Ectodermal cell (in vitro differentiated cells): ENCODE data around the gene RTN1.
"Not testable (repeated sequence)": the region's sequence is repeated elsewhere in the genome, so short reads cannot be mapped to it uniquely, and the experiment has no call there.

Experiments used
- H3K27ac ChIP-seq: 2 replicates; pipeline ENCODE4 v1.7.0; 2013; ENCODE audit warnings: mild to moderate bottlenecking, low read depth, low read length; ENCODE audit not compliant: insufficient read depth, poor library complexity, severe bottlenecking
- H3K27me3 ChIP-seq: 2 replicates; pipeline ENCODE4 v1.7.0; 2013; ENCODE audit warnings: mild to moderate bottlenecking, low read length; ENCODE audit not compliant: insufficient read depth, control insufficient read depth, poor library complexity, severe bottlenecking
- H3K36me3 ChIP-seq: one replicate; pipeline ENCODE4 v1.7.0; 2013; ENCODE audit warnings: low read length; ENCODE audit not compliant: control insufficient read depth, insufficient read depth
- H3K4me1 ChIP-seq: one replicate; pipeline ENCODE4 v1.7.0; 2013; ENCODE audit warnings: low read length; ENCODE audit not compliant: control insufficient read depth, insufficient read depth
- H3K4me3 ChIP-seq: 2 replicates; pipeline ENCODE4 v1.7.0; 2013; ENCODE audit warnings: low read depth, low read length, control low read depth; ENCODE audit not compliant: insufficient read depth
- H3K9me3 ChIP-seq: 2 replicates; pipeline ENCODE4 v1.7.0; 2013; ENCODE audit warnings: mild to moderate bottlenecking, low read length, moderate library complexity; ENCODE audit not compliant: control insufficient read depth
- WGBS, 2 experiments: methylation state at CpG; one replicate each; pipeline ENCODE4 v1.1.7; 2013; ENCODE audit warnings: missing lambda C conversion rate in 2 of 2; 5-methylcytosine and 5-hydroxymethylcytosine counted together

Gene RTN1

DNA sequence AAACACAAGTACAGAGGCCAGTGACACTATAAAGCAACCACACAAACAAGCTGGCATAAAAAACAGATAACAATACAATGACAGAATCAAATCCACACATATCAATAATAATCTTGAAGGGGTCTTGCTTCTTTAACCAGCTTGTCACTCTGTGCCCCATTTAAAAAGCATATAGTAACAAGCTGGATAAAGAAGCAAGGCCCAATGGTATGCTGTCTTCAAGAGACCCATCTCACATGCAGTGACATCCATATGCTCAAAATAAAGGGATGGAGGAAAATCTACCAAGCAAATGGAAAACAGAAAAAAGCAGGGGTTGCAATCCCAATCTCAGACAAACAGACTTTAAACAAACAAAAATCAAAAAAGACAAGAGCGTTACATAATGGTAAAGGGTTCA, 223.7 kb downstream of the RTN1 start:
- not testable (repeated sequence) for H3K9me3 ChIP-seq, H3K4me1 ChIP-seq, H3K27me3 ChIP-seq, H3K36me3 ChIP-seq, H3K27ac ChIP-seq, H3K4me3 ChIP-seq
- WGBS, 2 experiments: 94 to 100% methylated on average over 1 of the region's 1 CpG

DNA sequence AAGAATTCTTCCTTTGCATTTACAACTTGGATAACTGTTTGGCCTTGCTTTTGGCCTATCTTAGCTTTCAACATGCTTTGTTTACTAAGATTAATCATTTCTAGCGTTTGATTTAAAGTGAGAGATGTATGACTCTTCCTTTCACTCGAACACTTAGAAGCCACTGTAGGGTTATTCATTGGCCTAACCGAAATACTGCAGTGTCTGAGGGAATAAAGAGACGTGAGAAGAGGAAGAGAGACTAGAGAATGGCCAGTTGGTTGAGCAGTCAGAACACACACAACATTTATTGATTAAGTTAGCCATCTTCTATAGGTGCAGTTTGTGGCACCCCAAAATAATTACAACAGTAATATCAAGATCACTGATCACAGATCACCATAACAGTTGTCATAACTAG, 231.7 kb downstream of the RTN1 start:
- Histone ChIP-seq H3K9me3 (no peaks in the 10 kb centered on the region), H3K36me3 (no peaks in the 10 kb centered on the region), H3K4me1 (no peaks in the 10 kb centered on the region), H3K27me3 (no peaks in the 10 kb centered on the region), H3K27ac (no peak overlapping the region), H3K4me3 (no peak overlapping the region)
- WGBS, 2 experiments: 94 to 98% methylated on average over 4 of the region's 4 CpGs

- WGBS, 2 experiments: 92 to 93% methylated on average over 1 of the region's 2 CpGs
- Histone ChIP-seq H3K27me3 (peaks cover 25% of the 10 kb centered on the region), H3K4me3 (no peak overlapping the region), H3K36me3 (no peaks in the 10 kb centered on the region), H3K27ac (no peak overlapping the region), H3K4me1 (peaks cover 4% of the 10 kb centered on the region), H3K9me3 (no peaks in the 10 kb centered on the region)
Measured at GRCh38 chr14:59634617-59635016, 236.0 kb downstream of the RTN1 start.

DNA sequence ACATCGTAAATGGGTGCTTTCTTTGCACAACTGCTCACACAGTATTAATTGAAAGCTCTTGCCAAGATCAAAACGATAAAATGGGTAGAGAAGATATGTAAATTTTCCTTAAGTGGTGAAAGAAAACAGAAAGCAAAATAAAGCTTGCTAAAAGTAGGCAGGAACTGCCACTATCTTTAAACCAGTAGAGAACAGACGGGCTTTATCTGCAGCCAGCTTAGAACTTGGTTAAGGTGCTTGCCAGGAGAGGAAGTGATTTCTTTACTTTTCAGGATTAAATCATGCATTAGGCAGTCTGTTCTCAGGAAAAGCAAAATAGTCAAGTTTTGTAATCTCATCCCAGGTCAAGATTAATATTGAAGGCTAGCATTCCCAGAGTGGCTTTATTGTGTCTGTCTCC, 237.1 kb downstream of the RTN1 start:
- no peaks in the 10 kb centered on the region for H3K36me3 ChIP-seq
- no peak overlapping the region for H3K27ac ChIP-seq
- H3K27me3 ChIP-seq: peaks cover 33% of the 10 kb centered on the region
- H3K9me3 ChIP-seq: no peaks in the 10 kb centered on the region
- 81 to 83% methylated on average over 2 to 3 of the region's 3 CpGs for WGBS, 2 experiments
- no peak overlapping the region for H3K4me3 ChIP-seq
- peaks cover 4% of the 10 kb centered on the region for H3K4me1 ChIP-seq

DNA sequence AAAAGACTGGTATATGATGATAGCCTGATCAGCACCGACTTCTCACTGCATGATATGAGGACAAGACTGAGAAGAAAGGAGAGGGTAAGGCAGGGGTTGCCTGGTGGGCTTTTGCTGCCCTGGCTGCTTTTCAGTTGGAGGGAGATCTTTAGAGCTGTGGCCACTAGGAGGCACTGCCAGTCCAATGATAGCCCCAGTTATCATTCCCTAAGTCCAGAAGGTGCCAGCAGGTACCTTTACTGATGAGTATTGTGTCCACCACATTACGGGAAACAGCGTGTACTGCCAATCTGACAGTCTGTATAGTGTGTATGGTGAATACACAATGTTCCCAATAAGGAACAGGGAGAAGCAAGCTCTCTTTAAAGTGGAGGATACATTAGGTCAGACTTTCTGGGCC, 238.2 kb downstream of the RTN1 start:
- no peak overlapping the region for H3K4me3 ChIP-seq
- peaks cover 38% of the 10 kb centered on the region for H3K27me3 ChIP-seq
- H3K4me1 ChIP-seq: peaks cover 4% of the 10 kb centered on the region
- WGBS, 2 experiments: 61 to 64% methylated on average over 3 of the region's 3 CpGs
- H3K9me3 ChIP-seq: no peaks in the 10 kb centered on the region
- H3K36me3 ChIP-seq: no peaks in the 10 kb centered on the region
- H3K27ac ChIP-seq: no peak overlapping the region

GRCh38 chr14:59631237-59631636, 239.3 kb downstream of the RTN1 start:
- Histone ChIP-seq H3K27ac (no peak overlapping the region), H3K27me3 (peaks cover 38% of the 10 kb centered on the region), H3K4me3 (peak overlapping the region; percentile 61), H3K36me3 (no peaks in the 10 kb centered on the region), H3K4me1 (peaks cover 4% of the 10 kb centered on the region), H3K9me3 (no peaks in the 10 kb centered on the region)
- 27 to 34% methylated on average over 3 of the region's 3 CpGs for WGBS, 2 experiments

DNA sequence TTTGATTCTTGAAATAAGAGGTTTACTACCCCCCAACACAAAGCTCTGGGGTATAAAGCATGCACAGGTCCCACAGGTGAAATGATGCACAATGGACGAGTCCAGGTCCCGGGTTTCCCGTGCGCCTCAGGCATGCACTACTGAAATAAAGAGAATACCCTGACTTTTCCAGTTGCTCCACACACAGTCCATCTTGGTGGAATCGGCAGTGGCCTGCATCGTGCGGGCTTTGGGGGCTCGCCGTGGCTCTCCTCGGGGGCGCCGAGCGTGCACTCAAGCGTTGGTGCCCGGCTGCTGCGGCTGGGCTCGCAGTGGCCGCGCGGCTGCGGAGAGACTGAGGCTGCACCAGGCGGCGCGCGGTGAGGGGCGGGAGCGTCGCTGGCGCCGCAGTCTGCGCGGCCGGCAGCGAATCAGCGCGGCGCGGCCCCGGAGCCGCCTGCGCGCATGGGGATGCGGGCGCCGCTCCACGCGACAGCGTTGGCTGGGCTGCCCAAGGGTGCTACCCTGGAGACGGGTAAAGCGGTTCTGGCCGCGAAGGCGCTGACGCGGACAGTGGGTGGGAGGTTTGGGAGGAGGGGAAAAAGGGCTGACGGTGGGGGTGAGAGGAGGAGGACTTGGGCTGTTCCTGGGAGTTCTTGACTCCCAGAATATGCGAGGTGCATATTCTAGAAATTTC, 240.2 kb downstream of the RTN1 start:
- peaks cover 38% of the 10 kb centered on the region for H3K27me3 ChIP-seq
- no peaks in the 10 kb centered on the region for H3K36me3 ChIP-seq
- H3K4me3 ChIP-seq: peak overlapping the region; percentile 61
- H3K9me3 ChIP-seq: no peaks in the 10 kb centered on the region
- H3K27ac ChIP-seq: no peak overlapping the region
- peaks cover 4% of the 10 kb centered on the region for H3K4me1 ChIP-seq
- WGBS, 2 experiments: 1% methylated on average over 57 of the region's 57 CpGs

DNA sequence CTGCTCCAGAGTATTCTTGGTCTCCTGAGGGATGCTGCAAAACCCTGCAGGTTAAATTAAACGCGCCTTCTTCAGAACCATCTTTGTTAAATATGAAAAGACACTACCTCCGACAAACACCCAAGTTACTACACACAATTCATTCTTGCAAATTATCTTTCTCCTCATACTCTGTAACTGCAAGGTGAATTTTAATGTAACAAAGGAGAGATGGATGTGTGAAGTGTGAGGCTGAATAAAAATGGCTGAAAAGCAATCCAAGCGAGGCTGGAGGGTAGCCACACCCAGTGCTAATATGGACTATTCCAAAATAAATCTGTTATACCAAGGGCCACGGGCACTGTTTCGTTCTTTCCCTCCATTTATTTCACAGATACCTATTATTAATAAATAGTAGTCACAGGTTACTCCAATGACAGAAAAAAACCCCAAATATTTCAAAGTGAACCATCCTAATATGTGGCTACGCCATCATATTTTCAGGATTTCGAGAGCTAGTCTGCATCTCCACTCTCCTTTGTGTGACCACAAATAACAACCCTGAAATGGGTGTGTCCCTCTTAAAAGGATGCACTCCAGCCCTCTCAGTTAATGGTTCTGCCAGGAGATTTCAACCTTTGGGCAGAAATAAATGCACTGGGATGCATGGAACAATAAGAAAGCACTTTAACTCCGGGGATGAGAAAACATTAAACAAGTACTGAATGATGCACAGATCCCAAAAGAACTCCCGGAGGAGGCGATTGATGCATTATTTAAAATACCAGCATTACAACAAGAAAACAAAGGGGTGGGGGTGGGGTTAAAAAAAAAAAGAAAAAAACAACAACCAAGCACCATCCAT, 240.9 kb downstream of the RTN1 start:
- no peaks in the 10 kb centered on the region for H3K36me3 ChIP-seq
- peak overlapping the region; percentile 61 for H3K4me3 ChIP-seq
- H3K27me3 ChIP-seq: peaks cover 38% of the 10 kb centered on the region
- no peaks in the 10 kb centered on the region for H3K9me3 ChIP-seq
- H3K27ac ChIP-seq: no peak overlapping the region
- peaks cover 4% of the 10 kb centered on the region for H3K4me1 ChIP-seq
- 69 to 81% methylated on average over 8 to 11 of the region's 11 CpGs for WGBS, 2 experiments

- no peak overlapping the region for H3K27ac ChIP-seq
- H3K4me3 ChIP-seq: no peak overlapping the region
- H3K27me3 ChIP-seq: peaks cover 37% of the 10 kb centered on the region
- 64 to 100% methylated on average over 1 to 2 of the region's 2 CpGs for WGBS, 2 experiments
- no peaks in the 10 kb centered on the region for H3K9me3 ChIP-seq
- peaks cover 4% of the 10 kb centered on the region for H3K4me1 ChIP-seq
- H3K36me3 ChIP-seq: no peaks in the 10 kb centered on the region
Measured at GRCh38 chr14:59627011-59627520, 243.5 kb downstream of the RTN1 start.

- Histone ChIP-seq H3K4me3 (no peak overlapping the region), H3K4me1 (no peaks in the 10 kb centered on the region), H3K36me3 (no peaks in the 10 kb centered on the region), H3K27ac (no peak overlapping the region), H3K9me3 (no peaks in the 10 kb centered on the region), H3K27me3 (no peaks in the 10 kb centered on the region)
- WGBS, 2 experiments: 89 to 93% methylated on average over 2 of the region's 2 CpGs
Measured at GRCh38 chr14:59622631-59623030, 247.9 kb downstream of the RTN1 start.
